IPS-NIHi7 (cell line): ENCODE results near the gene OTOG.

Experiments
- DNase-seq: peaks from one replicate; pipeline ENCODE4 v3.0.0; 2012; ENCODE audit warnings: mixed read lengths; ENCODE audit errors: extremely low spot score

OTOG gene

DNA sequence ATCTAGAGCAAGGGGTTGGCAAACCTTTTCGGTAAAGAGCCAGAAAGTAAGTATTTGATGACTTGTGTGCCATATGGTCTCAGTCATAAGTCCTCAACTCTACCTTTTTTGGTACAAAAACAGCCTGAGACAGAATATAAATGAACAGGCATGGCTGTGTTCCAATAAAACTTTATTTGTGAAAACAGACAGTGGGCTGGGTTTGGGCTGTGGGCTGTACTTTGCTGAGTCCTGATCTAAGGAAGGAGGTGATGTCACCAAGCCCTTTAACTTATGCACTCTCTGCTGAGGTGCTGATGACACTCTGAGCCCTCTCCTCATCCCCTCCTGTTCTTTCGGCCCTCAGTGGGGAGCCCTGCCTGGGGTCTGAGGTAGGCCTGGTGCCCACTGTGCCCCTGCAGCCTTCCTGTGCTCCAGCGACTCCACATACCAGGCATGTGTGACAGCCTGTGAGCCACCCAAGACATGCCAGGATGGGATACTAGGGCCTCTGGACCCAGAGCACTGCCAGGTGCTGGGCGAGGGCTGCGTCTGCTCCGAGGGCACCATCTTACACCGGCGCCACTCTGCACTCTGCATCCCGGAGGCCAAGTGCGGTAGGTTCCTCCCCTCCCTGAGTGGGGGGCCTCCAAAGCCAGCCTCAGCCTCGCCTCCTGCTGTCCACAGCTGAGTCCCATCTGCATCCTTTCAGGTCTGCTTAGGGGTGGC, 86.4 kb downstream of the OTOG start:
- DNase-seq, result peak; percentile 10

DNA sequence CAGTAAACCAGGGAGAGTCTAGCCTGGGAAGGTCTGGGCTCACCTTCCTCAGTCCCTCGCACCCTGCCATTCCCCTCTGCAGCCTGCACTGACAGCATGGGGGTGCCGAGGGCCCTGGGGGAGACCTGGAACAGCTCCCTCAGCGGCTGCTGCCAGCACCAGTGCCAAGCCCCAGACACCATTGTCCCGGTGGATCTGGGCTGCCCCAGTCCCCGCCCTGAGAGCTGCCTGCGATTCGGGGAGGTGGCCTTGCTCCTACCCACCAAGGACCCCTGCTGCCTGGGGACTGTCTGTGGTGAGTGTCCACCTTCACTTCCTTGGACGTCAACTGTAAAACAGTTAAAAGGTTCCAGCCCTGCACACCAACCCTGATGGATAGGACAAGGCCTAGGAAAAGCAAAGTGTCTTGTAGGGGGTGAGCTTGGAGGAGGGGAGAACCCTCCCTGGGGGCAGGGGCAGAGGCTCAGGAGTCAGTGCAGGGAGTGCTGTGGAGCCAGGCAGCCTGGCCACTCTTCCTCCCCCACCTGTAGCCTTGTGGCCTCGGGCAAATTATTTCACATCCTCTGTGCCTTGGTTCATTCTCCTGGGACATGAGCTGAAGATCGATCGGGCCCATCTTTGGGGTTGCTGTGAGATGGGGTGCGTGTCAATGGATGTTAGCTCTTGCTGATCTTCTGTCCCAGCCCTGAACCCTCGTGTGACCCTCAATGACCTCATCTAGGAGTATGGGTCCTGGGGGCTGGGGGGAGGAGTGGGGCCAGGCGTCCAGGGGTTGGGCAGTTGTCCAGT, 87.1 kb downstream of the OTOG start:
- no peak for DNase-seq

DNA sequence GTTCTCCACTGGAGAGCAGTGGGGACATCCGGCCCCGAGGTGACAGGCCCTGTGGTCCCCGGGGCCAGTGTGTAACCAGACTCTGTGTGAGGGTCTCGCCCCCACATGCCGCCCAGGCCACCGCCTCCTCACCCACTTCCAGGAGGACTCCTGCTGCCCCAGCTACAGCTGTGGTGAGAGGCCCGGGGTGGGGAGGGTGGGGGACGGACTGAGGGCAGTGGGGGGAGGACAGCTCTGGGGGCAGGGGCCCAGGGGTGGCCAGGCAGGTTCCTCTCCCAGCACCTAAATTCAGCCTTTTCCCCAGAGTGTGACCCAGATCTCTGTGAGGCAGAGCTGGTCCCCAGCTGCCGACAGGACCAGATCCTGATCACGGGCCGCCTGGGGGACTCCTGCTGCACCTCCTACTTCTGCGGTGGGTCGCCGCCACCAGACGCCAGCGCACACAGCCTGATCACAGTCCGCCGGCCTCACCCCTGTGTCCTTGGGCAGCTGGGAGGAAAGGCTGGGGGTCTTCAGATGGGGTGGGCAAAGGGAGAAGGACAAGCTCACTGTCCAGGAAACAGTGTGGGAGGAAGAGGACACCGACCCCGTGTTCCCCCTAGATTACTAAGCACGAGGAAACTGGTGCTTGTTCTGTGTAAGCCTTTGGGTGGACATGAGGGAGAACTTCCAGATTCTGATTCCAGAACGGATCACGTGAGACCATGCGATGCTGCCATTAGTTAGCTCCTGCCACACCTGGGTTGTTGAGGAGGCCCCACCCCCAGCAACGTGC, 87.9 kb downstream of the OTOG start:
- peak; percentile 7 for DNase-seq

DNA sequence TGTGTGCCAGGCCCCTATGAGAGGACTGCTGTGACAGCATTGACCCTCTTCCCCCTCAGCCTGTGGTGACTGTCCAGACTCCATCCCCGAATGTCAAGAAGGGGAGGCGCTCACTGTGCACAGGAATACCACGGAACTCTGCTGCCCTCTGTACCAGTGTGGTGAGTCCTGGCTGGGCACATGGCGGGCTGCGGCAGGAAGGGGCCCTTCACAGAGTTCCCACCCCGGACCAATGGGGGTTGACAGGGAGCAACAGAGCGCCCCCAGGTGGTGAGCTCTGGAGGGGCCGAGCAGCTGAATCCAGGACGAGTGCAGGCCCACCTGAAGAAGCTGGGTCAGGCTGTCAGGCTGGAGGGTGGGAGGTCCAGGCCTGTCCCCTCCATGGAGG, 88.5 kb downstream of the OTOG start:
- peak; percentile 48 for DNase-seq

DNA sequence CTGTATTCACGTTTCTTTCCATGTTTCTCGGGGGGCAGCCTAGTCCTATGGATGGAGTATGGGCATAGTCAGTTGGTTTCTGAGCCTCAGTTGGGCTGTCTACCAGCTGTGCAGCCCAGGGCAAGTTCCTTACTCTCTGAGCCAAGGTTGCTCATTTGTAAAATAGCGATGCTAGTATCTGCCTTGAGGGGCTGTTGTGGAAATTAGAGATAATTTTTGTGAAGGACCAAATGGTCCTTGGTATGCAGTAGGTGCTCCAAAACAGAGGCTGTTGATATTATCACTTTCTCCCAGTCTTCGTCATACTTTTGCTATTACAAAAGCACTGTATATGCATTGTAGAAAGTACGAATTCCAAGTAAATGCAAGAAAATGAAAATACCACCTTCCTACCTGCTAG, 89.7 kb downstream of the OTOG start:
- no peak for DNase-seq

- no peak for DNase-seq
These were observed 90.8 kb downstream of the OTOG start for GRCh38 chr11:17637901-17638300.

DNA sequence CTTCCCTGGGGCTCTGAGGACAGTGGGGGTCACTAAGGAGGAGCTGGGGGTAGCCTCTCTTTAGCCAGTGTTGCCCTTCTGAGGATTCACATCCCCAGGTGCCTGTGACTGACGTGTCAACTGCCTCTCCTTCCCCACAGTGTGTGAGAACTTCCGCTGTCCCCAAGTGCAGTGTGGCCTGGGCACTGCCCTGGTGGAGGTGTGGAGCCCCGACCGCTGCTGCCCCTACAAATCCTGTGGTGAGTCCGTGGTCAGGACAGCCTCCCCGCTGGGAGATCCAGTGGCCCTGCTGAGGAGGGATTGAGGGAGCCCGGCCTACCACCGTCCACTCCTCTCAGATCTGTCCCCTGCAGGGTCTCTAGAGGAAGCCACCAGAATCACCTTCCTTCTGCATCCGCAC, 91.3 kb downstream of the OTOG start:
- no peak for DNase-seq

DNA sequence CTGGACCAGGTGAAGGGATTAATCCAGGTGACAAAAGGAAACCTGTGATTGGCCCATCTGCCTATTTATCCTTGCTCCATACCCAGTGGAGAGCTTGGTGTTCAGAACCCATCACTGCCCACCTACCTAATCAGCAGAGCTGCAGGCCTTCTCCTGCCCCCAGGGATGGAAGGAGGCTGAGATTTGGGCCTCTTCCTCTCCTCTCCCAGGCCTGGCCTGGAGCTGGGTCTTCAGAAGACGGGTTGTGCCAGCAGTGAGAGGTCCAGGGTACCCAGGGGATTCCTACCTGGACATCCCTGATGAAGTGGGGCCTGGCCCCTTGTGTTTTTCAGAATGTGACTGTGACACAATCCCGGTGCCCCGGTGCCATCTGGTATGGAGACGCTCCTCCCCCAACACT, 92.0 kb downstream of the OTOG start:
- DNase-seq, result no peak

DNA sequence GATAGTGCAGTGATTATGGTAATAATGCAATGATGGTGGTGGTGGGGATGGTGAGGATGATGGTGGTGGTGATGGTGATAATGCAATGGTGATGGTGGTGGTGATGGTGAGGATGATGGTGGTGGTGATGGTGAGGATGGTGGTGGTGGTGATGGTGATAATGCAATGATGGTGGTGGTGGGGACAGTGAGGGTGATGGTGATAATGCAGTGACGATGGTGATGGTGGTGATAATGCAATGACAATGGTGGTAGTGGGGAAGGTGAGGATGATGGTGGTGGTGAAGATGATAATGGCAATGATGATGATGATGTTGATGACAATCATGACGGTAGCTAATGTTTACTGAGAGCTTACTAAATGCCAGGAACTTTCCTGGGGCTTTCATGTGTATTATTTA, 92.7 kb downstream of the OTOG start:
- DNase-seq, result no peak

- no peak for DNase-seq
These were observed 93.6 kb downstream of the OTOG start for GRCh38 chr11:17640493-17641164.

GRCh38 chr11:17641792-17642350, 94.8 kb downstream of the OTOG start:
- no peak for DNase-seq

- DNase-seq, result no peak
These were observed 95.3 kb downstream of the OTOG start for GRCh38 chr11:17642370-17642769.

GRCh38 chr11:17642980-17643379, 95.9 kb downstream of the OTOG start:
- peak; percentile 6 for DNase-seq

GRCh38 chr11:17643506-17644405, 96.7 kb downstream of the OTOG start:
- no peak for DNase-seq

- DNase-seq, result peak; percentile 43
These were observed 98.3 kb downstream of the OTOG start for GRCh38 chr11:17645190-17645970.

GRCh38 chr11:17646451-17647145, 99.5 kb downstream of the OTOG start:
- DNase-seq, result no peak

DNA sequence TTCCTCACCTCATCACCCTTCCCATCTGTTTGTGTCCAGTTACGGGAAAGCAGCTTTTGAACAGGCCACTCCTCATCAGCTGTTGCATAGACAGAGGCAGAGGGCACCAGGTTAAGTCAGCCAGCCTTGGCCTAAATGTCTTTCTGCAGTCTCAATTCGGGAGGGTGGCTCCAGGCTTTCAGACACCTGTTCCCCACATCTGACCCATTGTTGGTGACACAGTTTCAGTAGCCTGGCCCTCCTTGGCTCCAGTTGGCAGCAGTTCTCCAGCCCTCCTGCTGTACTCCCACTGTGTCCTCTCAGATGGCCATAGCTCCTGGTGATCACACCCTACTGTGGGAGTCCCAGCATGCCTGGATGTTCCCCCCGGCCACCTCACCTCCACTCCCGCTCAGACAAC, 101.5 kb downstream of the OTOG start:
- no peak for DNase-seq

- no peak for DNase-seq
These were observed 102.2 kb downstream of the OTOG start for GRCh38 chr11:17649261-17649660.

- DNase-seq, result no peak
These were observed 102.6 kb downstream of the OTOG start for GRCh38 chr11:17649696-17650095.
